22Rv1 (cell line): ENCODE results near the gene TTC7B.

ENCODE experiments used
- ZFX ChIP-seq: fragments of 450-650 bp; IDR thresholded peaks from 2 replicates; pipeline ENCODE4 v1.6.1; 2017; ENCODE audit warnings: antibody characterized with exemption, borderline replicate concordance
- TF ChIP-seq, protein P1 (sequence below): fragments of 450-650 bp; IDR thresholded peaks from 2 replicates; pipeline ENCODE4 v1.5.1; 2017; ENCODE audit warnings: mild to moderate bottlenecking

DNA sequence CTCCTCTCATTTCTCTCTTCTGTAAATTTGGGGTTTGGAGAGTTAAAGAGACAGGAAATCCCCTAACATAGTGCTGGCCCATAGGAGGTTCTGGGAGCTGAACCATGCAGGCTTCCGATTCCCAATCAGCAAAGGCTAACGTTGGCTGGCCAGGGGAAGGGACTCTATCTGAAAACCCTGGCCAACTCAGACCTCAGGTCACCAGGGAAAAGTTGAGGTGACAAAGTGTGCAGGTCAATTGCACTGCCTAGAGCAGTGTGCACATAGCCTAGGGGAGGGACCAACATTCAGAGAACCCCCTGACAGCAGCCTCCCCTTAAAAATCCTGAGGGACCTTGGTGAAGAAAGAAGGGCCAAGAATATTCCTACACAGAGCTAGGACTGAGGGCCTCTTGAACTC lies 38.9 kb downstream of the TTC7B start:
- TF ChIP-seq, protein P1, sequence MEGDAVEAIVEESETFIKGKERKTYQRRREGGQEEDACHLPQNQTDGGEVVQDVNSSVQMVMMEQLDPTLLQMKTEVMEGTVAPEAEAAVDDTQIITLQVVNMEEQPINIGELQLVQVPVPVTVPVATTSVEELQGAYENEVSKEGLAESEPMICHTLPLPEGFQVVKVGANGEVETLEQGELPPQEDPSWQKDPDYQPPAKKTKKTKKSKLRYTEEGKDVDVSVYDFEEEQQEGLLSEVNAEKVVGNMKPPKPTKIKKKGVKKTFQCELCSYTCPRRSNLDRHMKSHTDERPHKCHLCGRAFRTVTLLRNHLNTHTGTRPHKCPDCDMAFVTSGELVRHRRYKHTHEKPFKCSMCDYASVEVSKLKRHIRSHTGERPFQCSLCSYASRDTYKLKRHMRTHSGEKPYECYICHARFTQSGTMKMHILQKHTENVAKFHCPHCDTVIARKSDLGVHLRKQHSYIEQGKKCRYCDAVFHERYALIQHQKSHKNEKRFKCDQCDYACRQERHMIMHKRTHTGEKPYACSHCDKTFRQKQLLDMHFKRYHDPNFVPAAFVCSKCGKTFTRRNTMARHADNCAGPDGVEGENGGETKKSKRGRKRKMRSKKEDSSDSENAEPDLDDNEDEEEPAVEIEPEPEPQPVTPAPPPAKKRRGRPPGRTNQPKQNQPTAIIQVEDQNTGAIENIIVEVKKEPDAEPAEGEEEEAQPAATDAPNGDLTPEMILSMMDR, result no peak
- no peak for TF ChIP-seq ZFX
